NCI-H748 (cell line): ENCODE data around the gene PRELID1.

Experiments used
- DNase-seq: peaks from one replicate; lab custom pipeline; 2025; ENCODE audit not compliant: unreplicated experiment; lab: John Stamatoyannopoulos, UW

PRELID1 gene

DNA sequence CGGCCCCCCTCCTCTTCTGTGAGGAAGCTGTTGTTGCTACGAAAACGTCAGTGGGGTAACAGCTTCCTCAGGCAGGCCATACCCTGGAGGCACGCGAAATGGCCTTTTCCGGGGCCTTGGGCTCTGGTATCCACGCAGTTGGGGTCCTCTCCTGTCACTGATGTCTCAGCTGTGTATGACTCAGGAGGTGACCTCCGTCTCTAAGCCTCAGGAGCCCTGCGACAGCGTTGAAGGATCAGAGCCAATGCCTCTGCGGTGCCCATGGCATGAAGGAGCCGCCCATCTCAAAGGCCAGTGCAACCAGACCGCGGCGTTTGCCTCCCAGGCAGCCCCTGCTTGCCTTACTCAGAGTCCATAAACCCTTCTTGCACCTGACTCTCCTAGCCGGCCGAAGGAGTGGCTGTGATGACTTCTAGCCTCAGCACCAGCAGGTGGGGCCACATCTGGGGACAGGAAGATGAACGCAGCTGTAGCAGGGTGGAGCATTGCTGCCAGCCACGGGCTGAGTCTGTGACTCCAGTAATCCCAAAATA lies 9.1 kb downstream of the PRELID1 start:
- DNase-seq = peak; percentile 69

DNA sequence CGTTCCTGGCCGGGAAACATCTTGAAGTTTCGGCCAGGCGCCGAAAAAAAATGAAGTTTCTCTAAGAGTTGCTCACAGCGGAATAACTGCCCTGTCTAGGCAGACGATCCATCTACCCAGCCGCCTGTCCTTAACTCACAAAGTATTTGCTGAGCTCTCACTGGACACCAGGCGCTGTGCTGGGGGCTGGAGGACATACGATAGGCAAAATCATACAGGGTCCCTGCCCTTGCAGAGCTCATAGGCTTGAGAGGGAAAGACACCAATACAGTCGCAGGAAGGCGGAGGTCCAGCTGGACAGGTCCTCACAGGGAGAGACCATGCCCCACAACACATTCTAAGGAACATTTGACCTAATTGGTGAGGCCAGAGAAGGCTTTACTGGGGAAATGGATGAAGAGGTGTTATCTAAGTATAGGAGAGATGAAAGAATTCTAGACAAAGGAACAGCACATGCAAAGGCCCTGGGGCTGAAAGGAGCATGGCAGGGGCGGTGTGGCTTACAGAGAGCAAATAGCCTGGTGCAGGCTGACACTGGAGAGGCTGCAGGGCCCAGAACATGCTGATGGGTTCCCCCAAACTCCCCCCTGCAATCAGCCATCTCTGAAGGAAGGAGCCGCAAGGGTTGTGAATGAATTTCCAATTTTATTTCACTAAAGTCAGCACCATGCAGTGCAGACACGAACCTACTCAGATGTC lies 10.1 kb downstream of the PRELID1 start:
- DNase-seq = no peak

DNA sequence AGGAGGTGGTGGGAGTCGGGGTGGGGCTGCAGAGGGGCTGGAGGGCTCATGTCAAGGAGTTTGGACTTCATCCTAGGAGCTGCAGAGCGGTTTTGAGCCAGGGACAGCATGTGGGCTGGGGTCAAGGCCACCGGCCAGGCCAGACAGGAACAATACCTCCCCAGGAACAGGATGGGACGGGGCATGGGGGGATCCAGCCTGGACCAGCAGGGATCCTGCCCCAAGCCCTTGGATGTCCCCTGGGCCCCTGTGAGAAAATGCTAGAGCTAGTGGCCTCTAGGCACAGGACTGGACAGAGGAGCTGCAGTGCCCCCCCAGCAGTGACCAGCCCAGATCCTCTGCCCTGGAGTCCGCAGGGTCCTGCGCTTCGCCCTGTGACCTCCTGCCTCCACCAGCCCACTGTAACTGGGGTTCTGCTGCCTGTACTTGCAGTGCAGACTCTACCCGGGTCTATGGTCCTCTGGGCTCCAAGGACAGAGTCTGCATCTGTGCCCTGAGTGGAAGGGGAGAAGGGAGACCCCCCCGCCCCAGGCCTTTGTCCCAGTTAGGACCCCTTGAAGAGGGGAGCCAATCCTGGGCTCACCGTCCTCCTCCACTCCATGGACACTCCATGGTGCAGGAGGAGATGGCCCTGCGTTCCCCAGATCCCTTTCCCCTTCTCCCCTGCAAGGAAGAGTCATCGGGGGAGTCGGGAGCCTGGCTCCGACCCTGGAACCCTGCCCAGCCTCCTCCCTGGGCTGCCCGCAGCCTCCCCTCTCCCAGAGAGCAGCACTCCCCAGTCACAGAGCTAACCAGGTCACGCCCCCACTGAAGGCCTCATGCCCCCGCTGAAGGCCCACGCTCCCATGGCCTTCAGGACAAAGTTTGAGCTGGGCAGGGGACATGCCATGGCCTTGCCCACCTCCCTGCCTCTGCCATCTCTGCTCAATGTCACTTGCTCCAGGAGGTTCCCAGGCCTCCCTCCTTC lies 11.1 kb downstream of the PRELID1 start:
- DNase-seq = no peak

DNA sequence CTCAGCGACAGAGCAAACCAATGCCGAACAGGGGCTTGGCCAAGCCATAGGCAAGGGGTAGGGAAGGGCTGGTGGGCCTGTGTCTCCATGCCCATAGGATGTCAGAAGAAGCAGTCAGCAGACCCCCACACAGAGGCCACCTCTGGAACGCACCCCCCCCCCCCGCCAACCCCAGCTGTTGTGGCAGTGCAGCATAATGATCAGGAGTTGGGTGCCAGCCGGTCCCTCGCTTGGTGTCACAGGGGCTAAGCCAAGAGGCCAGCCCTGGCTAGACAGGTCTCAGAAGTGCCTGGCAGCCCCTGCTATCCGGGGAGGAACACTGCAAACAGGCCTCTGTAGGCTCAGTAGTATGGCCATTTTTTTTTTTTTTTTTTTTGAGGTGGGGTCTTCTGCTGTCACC lies 11.8 kb downstream of the PRELID1 start:
- DNase-seq = no peak

DNA sequence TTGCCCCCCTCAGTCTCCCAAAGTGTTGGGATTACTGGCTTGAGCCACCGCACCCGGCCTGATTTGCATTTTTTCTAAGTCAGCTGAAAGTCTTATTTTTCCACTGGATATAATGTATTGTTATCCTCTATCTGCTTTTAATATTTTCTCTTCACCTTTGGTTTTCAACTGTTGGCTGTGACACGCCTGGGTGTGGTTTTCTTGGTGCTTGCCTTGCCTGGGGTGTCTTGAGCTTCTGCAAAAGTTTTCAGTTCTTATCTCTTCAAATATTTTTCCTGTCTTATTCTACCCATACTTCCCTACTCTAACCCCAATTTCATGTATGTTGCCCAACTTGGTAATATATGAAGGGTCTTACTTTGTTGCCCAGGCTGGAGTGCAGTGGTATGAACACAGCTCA lies 12.4 kb downstream of the PRELID1 start:
- DNase-seq = no peak

DNA sequence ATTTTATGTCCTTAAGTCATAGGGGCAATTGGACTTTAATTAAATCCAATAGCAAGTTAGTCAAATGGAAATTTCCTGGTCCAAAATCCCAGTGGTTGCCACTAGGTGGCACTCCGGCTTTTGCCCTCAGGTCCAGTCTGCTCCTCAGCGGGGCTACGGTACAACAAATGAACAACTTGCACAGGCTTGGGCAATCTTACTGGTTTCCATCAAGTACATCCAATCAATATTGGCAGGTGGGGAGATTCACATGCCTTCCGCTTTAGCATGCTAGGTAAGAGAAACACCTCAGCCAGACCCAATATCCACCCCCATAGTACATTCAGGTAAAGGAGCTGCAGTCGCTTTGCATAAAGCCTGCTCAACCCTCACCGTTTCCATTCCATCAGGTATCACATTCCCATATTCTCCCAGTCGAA lies 14.4 kb downstream of the PRELID1 start:
- DNase-seq = peak; percentile 78

DNA sequence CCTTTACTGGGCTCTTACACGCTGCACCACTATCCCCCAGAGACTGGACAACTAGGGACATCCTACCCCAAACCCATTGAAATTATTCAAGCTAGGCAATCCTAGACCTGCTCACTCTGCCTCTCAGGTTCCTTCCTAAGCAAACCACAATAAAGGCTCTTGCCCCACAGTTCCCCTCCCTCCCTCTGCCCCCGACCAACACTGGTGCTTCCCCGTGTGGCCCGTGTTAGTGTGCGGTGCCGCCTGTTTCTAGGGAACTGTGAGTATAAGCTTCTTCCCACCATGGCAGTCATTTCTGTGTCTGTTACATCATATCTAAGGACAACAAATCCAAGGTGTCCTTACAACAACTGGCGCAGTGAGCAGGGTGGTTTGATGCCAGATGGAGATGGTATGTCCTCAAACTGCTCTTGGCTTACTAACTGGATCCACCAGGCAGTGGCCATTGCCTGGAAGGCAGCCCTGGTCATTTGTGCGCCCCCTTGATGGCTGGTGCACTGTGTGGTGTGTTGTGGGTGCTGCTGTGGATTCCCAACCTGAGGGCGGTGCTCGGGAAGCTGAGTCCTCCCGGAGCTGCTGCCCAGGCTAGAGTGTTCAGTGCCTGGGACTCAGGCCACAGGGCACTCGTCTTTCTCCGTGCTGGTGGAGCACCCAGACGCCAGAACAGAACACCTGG lies 16.5 kb downstream of the PRELID1 start:
- DNase-seq = no peak

DNA sequence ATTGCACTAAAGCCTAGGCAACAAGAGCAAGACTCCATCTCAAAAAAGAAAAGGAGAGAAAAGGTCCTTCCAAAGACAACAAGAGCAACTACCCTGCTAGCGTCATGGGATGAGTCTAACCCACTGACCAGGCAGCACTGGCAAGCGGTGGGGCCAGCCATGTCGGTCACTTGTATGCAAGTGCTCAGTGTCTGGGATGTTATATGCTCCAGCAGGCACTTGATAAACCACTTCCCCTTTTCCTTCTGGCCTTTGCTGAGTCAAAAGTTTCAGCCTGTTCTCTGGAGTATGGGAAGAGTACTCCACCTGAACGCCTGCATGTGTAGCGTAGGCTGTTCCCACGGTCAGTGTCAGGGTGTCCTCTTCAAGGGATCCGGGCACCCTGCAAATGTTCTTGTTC lies 17.3 kb downstream of the PRELID1 start:
- DNase-seq = no peak

DNA sequence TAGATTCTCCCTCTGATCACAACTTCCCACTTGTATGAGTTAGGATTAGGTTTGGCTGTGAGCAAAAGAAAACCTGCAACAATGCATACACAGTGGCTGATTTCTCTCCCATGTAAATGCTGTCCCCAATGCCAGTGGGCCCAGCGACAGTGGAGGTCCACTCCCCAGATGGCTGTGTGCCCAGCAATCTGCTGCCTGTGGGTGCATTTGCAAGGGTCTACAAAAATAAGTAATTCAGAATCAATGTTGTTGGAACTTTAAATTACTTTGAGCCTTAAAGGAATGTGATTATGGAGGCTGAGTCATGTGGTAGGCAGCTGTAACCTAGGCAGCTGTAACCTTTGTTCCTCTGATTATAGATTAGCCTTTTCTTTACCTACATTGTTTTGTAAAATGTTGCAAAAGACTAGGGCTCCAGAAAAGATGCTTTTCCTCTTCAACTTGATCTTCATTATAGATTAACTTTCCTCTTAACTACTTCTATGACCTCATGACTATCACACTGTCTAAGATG lies 22.3 kb downstream of the PRELID1 start:
- DNase-seq = no peak

DNA sequence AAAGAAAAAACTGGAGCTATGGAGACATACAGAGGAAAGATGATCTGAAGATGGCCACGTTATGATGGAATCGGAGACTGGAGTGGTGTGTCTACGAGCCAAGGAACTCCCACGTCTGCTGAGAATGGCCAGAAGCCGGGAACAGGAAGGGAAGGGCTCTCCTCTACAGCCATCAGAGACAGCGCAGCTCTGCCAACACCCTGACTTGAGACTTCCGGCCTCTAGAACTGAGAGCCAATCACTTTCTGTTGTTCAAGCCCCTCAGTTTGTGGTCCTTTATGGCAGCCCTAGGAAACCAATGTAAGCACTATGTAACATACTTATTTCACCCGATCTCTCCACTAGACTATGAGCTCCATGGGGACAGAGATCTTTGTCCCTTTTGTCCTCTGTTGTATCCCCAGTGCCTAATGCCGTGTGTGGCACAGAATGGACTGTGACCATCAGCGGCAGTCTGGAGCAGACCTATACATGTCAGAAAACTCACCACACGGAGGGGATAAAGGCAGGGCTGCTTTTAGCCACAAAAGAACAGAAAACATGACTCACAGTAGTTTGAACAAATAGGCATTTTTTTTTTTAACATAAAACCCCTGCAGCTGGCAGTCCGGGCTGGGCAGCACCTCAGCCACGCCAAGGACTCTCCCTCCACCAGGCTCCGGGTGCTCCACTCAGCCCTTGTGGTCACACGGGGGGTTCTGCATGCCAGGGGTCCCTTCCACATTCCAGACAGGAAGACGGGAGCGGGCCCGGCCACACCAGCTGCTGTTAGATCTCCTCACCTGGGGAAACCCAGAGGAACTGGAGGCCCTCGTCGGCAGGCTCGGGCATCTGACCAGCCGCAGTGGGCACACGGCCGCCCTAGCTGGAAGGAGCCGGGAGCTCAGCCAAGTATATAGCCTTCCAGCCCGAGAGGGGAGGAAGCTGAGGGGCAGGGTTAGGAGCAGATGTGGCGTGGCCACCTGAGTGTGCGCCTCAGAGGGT lies 24.2 kb downstream of the PRELID1 start:
- no peak for DNase-seq

DNA sequence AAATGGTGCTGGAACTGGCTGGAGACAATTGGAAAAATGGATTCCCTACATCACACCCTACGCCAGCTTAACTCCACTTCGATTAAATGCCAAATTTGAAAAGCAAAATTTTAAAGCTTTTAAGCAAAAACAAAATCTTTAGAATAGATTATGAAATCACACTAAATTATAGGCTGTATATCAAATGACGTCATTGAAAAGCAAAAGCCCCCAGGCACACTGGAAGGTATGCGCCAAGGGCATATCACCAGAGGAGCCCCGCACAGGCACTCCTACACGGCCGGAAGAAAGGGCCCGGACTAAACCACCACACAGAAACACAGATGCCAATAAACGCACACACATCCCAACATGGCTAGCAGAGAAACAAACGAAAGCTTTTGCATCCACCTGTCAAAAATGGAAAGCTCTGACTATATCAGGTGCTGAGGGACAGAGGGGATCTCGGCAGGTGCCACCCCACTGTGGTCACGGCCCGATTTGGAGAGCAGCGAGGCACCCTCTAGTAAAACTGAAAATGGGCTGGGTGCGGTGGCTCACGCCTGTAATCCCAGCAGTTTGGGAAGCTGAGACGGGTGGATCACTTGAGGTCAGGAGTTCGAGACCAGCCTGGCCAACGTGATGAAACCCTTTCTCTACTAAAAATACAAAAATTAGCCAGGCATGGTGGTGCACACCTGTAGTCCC lies 25.1 kb downstream of the PRELID1 start:
- no peak for DNase-seq

DNA sequence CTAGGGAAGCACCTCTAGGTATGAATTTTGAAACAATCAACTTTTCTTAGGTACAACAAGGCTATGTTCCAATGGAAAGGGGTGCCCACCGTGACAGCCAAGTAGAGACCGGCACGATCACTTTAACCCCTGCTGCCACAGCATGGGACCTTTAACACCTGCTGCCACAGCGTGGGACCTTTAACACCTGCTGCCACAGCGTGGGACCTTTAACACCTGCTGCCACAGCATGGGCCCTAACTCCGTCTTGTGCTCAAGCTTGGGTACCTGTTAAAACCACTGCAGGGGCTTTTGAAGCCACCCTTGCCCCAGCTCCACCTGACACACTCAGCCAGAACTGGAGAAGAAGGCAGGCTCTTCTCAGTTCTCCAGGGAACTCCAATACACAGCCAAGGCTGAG lies 26.3 kb downstream of the PRELID1 start:
- DNase-seq = no peak

DNA sequence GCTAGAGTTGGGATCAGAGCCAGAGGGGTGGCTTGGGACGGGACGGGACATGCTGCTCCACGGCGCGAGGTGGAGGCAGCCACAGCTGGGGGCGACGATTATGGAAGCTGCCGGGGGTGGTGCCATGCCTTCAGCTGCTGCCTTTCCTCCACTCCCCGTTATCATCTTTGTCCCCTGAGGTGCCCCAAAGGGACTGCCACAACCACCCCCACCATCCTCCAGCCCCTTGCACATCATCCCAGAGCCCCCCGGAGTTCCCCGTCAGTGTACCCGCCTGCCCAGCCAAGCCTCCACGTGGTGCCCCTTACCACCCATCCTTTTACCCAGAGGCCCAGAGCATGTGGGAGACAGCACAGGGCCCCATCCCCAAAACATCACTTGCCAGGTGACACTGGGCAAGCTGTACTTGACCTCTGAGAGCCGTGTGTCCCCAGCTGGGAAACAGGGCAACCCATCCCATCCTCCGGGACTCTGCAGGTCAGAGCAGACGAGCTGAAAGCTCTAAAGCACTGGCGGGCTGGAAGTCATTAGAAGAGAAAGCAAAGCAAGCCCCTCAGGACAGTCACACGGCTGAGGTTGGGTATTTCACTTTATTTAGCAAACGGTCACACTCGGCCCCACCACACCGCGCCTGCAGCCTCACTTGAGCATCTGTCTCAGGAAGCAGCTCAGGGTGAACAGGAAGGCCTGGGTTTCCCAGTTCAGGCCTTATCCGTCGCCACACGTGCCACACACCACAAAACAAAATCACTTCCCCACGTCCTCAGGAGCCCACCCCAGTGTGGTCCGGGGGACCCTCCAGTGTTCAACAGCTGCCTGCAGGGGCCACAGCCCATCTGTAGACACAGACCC lies 27.6 kb downstream of the PRELID1 start:
- no peak for DNase-seq

DNA sequence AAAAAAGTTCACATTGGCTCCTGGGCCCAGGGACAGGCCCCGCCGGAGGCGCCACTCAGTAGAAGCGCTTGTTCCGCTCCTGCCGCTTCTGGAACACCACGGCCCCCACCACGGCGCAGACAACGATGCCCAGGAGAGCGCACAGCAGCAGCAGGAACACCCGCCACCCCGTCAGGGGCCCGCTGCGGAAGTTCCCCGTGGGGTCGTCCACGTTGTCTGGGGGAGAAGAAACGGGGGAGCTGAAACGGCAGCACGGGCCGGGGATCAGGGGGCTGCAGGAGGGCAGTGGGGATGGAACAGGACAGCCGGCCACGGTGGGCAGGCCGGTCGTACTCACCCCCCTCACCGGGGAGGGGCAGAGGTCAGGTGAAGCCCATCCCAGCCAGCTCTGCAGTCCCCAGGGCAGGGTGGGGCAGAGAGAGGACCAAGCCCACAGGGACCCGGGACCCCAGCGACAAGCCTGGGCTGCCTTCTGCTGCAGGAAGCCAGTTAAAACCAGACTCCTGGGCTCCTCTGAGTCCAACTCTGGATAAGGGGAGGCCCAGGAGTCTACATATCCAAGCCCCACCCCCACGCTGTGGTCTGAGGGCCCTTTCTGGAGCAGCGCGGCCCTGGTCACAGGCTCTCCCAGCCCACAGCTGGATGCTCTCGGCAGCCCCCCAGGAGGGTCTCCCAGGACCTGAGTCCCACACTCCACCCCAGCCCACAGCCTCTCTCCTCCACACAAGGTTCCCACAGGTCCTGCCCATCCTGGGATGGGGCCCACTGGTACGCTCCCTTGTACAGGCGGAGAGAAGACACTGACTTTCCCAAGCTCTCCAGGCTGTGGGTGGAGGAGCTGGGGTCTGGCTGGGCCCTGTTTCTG lies 28.7 kb downstream of the PRELID1 start:
- DNase-seq = no peak

DNA sequence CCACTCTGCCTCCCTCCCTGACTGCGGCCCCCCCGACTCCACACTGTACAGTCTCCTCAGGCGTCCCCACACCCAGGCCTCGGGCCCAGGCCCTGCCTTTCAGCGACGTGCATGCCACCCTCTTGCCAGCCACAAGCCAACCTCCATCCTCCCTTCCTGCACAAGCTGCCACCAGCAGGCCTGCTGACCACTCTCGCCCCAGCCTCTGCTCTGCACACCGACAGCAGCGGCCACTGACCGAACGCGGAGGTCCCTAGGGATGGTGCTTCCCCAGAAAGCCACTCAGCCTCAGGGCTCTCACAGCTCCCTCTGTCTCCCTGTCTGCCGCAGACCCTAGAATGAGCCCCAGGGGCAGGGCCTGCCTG lies 29.3 kb downstream of the PRELID1 start:
- no peak for DNase-seq

DNA sequence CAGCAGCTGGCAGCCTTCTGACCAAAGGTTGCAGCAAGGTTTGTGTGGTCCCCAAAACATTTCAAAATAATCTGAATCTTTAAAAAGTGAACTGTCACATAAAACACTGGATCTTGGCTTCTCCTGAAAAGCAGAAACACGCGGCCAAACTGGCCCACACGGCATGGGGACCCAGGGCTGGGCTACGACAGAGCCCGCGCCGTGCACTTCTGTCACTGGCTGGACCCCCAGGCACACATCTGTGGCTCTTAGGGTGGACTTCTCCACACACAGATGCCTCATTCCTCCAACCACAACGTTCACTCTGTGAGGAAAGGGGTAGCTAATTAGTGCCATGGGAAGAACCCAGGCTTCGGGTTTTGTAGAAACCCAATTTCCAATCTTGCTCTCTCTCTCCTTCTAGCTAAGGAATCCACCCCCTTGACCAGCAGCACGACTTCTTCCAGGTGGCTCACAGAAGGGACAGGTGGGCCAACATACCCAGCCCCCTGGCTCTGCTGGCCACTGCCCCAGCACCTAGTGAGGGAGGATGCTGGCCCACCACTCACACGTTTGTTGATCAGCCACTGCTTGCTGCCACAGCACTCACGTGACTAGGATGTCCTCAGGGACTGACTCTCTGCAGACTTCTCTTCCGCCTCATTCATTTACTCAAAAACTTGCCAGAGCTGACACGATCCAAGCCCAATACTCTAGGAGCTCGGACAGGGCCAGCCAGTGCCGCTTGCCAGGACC lies 30.0 kb downstream of the PRELID1 start:
- DNase-seq = no peak

DNA sequence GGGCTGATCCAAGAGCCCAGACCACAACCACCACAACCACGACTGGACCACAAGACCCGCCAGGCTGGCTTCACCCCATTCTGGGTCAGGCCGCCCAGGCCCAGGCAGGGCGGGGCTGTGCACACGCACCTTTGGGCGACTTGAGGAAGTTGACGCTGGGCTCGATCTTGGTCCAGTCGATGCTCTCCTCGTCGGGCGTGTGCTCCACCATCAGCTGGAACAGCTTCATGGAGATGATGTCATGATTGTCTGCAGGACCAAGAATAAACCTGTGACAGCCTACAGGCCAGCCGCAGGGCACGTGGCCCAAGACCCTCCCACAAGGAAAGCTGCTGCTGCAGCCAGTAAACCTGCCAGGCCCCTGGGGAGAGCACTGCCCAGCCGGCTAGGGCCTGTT lies 30.6 kb downstream of the PRELID1 start:
- DNase-seq = no peak
